ENCODE data around the gene RARS1.
A peak's percentile ranks its signal among the peaks of the same experiment; 100 is the strongest.

Gene RARS1

DNA sequence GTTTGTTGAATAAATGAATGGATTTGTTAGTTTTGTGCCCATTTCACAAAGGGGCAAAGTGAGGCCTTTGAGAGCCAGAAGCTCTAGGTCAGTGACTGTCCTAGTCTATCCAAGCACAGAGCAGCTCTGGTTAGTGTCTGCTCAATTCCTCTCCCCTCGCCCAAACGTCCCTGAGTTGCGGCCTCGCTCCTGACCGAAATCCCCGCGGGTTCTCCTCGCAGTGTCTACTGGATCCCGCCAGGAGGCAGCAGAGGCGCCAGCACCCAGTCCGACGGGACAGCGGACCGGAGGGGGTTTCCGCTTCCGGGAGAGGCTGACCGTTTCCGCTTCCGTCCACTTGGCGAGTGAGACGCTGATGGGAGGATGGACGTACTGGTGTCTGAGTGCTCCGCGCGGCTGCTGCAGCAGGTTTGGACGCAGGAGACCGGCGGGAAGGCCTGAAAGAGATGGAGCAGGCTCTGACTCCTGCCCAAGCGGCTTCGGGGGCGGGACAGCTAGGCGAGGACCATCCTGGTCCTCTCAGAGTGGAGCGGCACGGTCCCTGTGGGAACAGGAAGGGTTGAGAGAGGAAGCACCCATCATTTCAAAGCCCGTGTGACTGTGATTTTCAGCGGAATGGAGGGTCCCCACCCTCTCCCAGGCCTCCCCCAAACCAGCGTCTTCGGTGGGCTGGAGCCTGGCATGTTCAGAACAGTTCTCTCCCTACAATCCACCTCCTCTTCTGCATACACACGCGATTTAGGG is at the start of gene RARS1:
Gene RARS1, plus strand, starts transcription at position 336 of the 744 bp plus-strand sequence. Its CDS starts 28 bp downstream, at position 364.
- peak; percentile 90 for DNase-seq (ENCODE audit: low read depth)

DNA sequence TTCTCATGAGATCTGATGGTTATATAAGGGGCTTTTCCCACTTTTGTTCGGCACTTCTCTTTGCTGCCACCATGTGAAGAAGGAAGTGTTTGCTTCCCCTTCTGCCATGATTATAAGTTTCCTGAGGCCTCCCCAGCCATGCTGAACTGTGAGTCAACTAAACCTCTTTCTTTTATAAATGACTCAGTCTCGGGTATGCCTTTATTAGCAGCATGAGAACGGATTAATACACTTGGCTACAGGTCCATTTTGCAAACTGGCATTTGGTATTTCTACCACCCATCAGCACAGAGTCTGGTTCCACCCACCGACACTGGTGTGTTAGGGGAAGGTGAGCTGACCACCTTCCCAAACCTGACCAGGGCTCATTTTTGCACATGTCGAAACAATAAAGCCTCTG is 47.9 kb upstream of the RARS1 start:
- no peak for DNase-seq (ENCODE audit: low read depth)

DNA sequence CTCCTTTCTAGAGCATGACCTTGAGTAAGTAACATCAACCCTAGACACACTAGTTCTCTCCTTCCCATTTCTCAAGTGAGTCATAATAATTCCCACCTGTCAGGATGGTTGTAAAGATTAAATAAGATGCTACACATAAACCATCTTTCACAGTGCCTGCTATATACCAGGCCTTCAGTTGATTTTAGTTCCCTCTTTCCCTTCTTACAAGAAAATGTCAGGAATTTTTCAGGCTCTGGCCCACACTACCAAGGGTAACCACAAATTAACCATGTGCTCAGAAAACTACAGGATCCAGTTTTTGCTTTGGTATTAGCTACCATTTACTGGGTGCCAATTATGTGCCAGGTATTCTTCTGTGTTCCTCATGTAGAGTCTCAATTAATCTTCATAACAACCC is 42.7 kb upstream of the RARS1 start:
- peak; percentile 28 for DNase-seq (ENCODE audit: low read depth)

DNA sequence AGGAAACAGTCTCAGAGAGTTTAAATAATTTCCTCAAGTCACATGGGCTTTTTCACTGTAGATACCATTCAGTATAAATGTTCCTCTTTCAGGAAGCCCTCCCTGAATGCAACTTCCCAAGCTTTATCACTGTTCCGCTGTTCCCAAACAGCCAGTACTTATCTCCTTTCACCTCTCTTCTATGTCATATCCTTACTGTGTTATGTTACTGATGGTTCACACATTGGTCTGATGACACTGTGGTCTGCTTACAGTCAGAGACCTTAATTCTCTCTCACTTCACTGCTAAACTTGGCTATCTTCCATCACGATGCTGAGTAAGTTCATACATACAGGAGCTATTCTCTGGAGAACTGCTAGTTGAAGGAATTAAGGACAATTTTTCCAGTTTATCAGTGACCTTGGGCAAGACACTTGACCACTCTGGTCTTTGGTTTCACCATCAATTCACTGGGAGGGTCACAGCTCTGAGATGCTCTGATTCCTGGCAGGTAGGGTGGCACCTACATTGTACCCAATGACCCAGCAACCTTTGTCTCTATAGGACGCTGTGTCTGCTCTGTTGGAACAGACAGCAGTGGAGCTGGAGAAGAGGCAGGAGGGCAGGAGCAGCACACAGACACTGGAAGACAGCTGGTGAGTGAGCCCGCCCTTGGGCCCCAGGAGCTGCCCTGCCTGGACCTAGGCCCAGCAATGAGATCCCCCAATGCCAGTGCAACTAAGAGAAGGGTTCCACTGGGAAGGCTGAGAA is 42.1 kb upstream of the RARS1 start:
- DNase-seq (ENCODE audit: low read depth) = peak; percentile 44

DNA sequence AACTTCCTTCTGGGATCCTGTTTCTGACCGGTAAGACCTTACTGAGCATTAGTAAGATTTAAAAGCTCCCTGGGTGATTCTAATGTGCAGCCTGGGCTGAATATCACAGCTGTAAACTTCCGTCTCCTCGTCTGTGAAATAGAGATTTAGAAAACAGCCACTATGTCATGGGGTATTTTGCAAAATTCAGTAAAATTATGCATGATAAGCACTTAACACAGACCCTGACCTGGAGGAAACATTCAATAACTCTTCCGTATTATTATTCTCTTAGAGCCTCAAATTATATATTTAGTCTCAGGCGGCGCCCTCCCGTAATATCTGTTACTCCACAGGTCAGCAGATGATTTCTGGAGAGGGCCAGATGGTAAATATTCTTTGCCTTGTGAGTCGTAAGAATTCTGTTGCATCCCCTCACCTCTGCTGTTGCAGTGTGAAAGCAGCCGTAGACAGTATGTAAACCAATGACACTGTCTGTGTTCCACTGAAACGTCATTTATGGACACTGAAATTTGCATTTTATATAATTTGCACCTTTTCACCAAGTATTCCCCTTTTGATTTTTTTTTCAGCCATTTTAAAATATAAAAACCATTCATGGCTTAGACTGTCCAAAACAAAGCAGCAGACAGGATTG is 39.2 kb upstream of the RARS1 start:
- DNase-seq (ENCODE audit: low read depth) = no peak

DNA sequence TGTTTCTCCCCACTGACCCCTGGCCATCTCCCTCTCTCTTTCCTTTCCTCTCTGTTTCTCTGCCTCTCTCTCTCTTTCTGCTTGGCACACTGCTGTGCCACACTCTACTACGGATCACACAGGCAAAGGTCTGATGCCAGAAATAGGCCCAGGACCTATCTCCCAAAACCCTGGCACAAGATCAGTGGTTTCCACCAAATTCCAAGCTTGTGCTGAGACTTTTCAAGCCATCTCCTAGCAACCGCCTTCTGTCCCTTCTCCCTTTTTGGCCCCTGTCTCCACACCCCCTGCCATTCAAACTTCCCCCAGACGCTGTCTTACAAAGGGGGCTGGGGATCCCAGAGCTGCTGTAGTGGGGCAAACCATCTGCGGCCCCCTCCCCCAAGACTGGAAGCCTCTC is 38.5 kb upstream of the RARS1 start:
- DNase-seq (ENCODE audit: low read depth) = no peak

DNA sequence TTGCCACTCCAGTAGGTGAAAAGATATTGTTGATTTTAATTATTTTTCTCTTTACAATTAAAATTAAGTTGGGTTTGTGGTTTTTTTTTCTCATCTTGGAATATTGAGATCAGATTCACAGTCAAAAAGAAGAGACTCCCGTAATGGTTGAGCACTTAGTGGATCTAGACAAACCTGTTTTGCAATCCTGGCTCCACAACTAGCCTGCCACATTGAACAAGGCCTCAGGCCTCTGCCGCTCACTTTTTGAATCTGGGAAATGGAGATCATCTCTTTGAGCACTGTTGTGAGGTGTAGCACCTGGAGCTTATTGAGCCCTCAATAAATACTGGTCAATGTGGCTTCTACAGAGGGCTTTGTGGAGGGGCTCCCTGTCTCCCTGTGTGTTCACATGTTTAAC is 37.1 kb upstream of the RARS1 start:
- no peak for DNase-seq (ENCODE audit: low read depth)

DNA sequence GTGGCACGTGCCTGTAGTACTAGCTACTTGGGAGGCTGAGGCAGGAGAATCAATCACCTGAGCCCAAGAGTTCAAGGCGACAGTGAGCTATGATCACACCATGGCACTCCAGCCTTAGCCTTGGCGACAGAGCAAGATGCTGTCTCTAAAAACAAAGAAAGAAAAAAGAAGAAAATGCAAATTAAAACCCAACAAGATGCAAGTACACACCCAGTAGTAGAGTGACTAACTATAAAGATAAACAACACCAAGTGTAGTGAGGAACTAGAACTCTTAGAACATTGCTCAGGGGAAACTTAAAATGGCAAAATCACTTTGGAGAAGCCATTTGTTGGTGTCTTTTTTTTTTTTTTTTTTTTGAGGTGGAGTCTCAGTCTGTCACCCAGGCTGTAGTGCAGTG is 34.7 kb upstream of the RARS1 start:
- DNase-seq (ENCODE audit: low read depth) = no peak

DNA sequence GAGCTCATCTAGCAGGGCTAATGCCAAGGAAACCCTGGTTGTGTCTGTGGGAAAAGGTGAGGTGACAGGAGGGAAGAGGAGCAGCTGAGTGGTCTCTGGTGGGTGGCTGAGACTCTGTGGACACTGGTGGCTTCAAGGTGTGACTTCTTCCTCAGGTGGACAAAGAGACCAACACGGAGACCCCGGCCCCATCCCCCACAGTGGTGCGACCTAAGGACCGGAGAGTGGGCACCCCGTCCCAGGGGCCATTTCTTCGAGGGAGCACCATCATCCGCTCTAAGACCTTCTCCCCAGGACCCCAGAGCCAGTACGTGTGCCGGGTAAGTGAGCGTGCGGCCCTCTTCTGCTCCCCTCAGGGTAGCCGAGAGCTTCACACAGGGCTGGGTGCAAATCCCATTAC is 31.1 kb upstream of the RARS1 start:
- DNase-seq (ENCODE audit: low read depth) = no peak

DNA sequence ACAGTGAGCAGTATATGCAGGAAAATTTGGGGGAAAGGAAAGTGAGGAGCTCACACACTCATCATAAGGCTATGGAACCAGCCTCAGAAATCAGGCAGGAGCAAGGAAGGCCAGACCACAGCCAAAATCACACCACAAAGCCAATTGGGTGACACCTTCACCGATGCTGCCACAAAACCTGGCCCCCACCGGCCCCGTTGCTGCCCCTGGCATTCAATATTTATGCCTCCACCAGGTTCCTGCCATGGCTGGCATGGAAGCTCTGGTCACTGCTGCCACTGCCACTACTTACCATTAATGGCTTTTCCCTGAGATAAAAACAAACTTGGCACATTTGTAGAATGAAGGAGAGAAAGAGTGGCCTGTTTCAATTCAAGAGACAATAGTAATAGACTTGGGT is 28.7 kb upstream of the RARS1 start:
- DNase-seq (ENCODE audit: low read depth) = no peak

DNA sequence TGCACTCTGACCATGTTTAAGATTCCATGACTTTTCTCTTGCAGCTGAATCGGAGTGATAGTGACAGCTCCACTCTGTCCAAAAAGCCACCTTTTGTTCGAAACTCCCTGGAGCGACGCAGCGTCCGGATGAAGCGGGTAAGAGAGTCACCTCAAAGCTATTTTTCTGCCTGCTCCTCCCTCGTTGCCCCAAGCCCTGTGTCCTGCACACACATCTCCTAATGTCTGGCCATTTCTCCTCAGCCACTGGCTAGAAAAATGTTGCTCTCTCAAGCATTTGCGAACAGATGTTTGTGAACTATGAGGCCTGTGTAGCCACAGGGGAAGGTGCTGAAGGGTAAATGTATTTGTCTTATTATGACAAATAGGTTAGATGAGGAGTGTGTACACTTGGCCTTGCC is 25.7 kb upstream of the RARS1 start:
- no peak for DNase-seq (ENCODE audit: low read depth)

DNA sequence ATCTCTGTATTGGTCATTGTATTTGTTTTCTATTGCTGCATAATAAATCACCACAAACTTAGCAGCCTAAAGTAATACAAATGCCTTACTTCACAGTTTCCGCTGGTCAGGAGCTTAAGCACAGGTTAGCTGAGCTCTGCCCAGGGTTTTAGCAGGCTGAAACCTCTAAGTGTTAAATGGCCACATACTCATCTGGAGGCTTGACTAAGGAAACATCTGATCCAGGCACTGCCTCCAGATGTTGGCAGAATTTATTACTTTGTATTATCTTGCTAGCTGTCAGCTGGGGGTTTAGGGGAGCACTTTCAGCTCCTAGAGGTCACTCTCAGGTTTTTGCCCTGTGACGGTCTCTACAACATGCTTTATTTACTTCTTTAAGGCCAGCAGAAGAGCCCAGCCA is 23.2 kb upstream of the RARS1 start:
- DNase-seq (ENCODE audit: low read depth) = no peak

DNA sequence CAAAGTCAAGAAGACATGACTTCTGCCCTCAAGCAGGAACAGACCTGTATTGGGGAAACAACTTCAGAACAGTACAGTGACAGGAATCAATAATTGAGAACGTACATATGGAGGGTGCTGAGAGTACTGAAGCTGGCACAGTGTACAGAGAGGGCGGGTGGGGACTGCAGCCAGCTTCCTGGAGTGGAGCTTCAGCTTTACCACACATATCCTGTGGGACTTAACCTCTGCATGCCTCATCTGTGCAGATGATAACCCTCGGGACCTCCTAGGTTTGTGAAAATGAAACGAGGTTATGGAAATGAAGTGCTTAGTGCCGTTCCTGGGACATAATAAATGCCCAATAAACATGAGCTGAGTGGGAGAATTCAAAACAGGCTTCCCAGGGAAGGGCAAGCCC is 22.1 kb upstream of the RARS1 start:
- peak; percentile 8 for DNase-seq (ENCODE audit: low read depth)

DNA sequence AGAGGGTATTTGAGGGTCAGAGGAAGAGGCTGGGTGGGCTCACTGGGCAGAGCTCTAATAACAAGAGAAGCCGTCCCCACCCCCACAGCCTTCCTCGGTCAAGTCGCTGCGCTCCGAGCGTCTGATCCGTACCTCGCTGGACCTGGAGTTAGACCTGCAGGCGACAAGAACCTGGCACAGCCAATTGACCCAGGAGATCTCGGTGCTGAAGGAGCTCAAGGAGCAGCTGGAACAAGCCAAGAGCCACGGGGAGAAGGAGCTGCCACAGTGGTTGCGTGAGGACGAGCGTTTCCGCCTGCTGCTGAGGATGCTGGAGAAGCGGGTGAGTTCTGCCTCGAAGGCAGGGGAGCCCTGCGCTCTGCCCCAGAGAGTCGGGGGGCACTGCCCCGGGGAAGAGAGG is 21.6 kb upstream of the RARS1 start:
- DNase-seq (ENCODE audit: low read depth) = no peak

DNA sequence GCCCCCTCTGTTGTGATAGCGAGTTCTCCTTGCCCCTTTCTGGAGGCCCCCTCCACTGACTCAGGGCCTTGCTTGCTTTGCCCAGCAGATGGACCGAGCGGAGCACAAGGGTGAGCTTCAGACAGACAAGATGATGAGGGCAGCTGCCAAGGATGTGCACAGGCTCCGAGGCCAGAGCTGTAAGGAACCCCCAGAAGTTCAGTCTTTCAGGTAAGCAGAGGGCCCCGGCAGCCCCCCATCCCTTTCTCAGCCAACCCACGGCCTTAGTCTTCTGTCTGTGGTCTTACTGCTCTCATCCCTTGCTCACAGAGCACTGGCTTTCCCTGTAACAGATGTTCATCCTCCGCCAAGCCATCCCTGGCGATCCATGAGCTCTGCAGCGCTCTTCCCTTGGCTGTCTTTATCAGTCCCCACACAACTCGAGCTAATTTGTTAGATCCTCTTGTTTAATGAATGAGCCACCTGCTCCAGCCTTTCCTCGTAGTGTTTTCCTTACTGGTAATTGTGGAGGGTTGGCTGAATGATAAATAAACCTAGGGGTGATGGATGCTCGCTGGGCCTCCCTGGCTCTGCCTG is 18.4 kb upstream of the RARS1 start:
- no peak for DNase-seq (ENCODE audit: low read depth)

DNA sequence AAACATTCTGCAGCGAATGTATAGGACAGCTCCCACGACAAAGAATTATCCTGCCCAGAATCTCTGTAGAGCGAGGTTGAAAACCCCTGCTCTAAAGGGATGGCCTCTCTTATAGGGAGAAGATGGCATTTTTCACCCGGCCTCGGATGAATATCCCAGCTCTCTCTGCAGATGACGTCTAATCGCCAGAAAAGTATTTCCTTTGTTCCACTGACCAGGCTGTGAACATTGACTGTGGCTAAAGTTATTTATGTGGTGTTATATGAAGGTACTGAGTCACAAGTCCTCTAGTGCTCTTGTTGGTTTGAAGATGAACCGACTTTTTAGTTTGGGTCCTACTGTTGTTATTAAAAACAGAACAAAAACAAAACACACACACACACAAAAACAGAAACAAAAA is 17.4 kb upstream of the RARS1 start:
- DNase-seq (ENCODE audit: low read depth) = peak; percentile 84

DNA sequence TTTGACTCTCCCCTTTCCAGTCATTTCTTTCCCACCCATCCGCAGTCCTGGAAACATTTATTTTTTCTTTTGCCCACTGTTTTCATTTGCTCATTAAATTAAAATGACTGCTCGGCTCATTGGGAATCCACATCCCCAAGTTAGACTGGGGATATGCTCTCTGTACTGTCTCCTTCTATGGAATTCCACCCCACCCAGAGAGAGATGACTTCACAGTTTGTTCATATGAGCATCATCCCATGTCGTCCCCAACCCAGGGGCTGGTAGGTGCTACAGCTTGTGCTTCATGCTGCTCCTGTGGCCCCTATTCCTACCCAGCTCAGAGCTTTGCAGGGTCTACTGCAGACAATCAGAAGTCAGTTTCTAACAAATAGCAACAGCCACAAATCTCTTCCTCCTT is 16.5 kb upstream of the RARS1 start:
- DNase-seq (ENCODE audit: low read depth) = no peak

DNA sequence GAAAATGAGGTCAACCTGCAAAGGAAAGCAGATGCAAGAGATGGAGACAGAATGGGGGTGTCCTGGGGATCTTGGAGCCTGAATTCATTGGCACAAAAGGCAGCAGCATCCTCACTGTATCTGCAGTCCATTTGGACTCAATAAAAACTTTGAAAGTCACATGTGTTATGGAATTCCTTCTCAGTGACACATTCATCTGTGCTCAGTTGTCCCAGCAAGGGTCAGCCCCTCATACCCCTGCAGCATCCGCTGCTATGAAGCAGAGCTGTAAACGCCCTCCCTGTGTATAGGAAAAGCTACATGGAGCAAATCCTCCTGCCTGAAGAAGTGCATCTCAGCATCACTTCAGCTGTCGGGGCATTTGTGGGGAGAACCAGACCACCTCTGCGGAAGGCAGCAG is 14.5 kb upstream of the RARS1 start:
- no peak for DNase-seq (ENCODE audit: low read depth)

DNA sequence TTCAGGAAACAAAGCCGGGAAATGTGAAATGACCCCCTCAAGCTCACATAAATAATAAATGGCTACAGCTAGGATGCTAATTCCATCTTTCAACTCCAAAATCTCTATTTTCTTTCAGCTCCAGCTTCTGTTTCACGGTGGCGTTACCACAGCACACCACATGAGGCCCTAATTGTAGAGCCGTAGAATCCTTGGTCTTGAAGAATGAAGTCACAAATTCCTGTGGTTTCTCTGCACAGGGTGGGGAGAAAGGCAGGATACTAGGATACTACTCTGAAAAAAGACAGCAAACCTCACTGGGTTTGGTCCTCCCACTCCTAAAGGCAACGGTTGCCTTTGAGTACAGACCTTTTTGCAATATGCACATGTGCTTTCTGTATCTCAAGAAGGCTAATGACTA is 13.9 kb upstream of the RARS1 start:
- DNase-seq (ENCODE audit: low read depth) = peak; percentile 99

DNA sequence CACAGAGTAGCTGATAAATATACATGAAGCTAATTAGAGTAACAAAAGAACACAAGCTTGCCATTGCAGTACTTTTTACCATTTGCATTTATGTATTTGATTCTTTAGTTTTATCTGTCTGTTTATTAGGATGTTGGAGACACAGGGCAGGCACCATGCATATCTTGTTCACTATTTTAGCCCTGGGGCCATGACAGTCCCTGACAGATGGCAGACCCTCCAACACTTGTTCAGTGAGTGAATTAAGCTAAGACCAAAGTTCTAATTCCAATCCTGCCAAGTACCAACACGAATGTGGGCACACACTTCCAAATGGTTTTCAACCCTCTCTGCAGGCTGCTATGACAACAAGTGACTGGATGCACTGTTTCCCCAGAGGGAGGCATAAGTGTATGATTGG is 12.0 kb upstream of the RARS1 start:
- DNase-seq (ENCODE audit: low read depth) = no peak

DNA sequence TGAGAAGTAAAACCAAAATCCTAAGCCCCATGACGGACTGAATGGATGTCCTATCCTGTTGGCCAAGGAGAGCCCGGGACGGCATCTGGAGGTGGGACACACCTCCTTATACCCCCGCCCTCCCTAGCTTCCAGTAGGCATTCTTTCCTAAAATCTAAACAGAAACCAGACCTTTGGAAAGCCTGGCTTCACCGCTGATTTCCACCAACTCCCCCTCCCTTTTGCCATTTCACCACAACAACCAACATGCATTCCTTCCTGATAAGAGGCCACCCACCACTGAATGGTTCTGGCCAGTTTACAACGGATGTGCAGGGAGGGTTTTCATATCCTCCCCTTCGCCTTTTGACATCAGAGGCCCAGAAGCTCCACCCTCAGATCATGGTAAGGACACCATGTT is 9.2 kb upstream of the RARS1 start:
- peak; percentile 90 for DNase-seq (ENCODE audit: low read depth)

DNA sequence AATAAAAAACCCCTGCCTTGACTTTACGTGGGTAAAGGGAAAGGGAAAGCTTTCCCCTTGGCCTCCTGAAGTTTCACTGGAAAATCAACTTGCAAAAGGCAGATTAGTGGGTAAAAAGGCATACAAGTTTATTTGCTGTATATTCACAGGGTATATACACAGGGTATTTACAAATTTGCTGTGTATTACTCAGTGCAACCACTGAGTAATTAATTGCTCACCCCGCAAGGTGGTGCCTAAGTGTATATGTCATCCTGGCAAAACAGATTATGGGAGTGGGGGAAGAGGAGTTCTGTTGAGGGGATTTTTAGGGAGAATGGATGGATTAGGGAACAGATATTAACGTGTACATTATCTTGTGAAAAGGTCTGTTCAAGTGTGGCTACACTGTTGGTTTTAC is 7.1 kb upstream of the RARS1 start:
- peak; percentile 35 for DNase-seq (ENCODE audit: low read depth)

DNA sequence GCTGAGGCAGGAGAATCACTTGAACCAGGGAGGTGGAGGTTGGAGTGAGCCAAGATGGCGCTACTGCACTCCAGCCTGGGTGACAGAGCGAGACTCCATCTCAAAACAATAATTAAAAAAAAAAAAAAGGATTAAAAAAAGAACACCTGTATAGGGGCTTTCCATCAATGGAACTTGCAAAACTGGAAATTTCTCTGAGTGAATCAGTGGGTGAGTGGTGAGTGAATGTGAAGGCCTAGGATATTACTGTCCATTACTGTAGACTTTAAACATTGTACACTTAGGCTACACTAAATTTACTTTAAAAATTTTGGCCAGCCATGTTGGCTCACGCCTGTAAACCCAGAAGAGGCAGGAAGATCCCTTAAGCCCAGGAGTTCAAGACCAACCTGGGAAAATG is 5.7 kb upstream of the RARS1 start:
- DNase-seq (ENCODE audit: low read depth) = no peak
